OCI-LY3 (cell line): Measurements from ENCODE around the gene DNAH17.

Experiments
- CTCF ChIP-seq: fragments of 200-600, 300-600 bp; sonication (generic); IDR thresholded peaks from 2 replicates; pipeline ENCODE4 v1.5.1; 2014; ENCODE audit warnings: antibody characterized with exemption, low read length, low read depth
- EZH2phosphoT487 ChIP-seq: fragments of 200-600 bp; shearing (Covaris generic); IDR thresholded peaks from 2 replicates; pipeline ENCODE4 v1.6.1; 2018; ENCODE audit warnings: antibody characterized with exemption, mixed run types, low read depth

- TF ChIP-seq CTCF (peak; percentile 29), EZH2phosphoT487 (no peak)
Observed at GRCh38 chr17:78448356-78448993, 128.7 kb downstream of the DNAH17 start.
